Breast epithelium (tissue), 3 donors: Measurements from ENCODE around the gene NDUFB2.

Experiments used
- CTCF ChIP-seq, 3 donors: fragments of 450-650 bp; IDR thresholded peaks; one replicate each; pipeline ENCODE4 v1.5.1; 2016 to 2017; ENCODE audit warnings: antibody characterized with exemption in 3 of 3, mild to moderate bottlenecking in 3 of 3, moderate library complexity in 3 of 3
- POLR2AphosphoS5 ChIP-seq, 3 donors: sonication (generic); formaldehyde crosslinking; IDR thresholded peaks; one replicate each; pipeline ENCODE4 v1.6.1; 2017; ENCODE audit warnings: antibody characterized with exemption in 3 of 3

- TF ChIP-seq CTCF (IDR thresholded peaks at IDR 0.05): no peak
- no peak for TF ChIP-seq POLR2AphosphoS5 (IDR thresholded peaks at IDR 0.05)
Measured at GRCh38 chr7:140734729-140735128, 38.2 kb downstream of the NDUFB2 start.
